ENCODE results near the gene SLC4A9.
A peak's percentile ranks its signal among the peaks of the same experiment; 100 is the strongest.

The SLC4A9 gene

DNA sequence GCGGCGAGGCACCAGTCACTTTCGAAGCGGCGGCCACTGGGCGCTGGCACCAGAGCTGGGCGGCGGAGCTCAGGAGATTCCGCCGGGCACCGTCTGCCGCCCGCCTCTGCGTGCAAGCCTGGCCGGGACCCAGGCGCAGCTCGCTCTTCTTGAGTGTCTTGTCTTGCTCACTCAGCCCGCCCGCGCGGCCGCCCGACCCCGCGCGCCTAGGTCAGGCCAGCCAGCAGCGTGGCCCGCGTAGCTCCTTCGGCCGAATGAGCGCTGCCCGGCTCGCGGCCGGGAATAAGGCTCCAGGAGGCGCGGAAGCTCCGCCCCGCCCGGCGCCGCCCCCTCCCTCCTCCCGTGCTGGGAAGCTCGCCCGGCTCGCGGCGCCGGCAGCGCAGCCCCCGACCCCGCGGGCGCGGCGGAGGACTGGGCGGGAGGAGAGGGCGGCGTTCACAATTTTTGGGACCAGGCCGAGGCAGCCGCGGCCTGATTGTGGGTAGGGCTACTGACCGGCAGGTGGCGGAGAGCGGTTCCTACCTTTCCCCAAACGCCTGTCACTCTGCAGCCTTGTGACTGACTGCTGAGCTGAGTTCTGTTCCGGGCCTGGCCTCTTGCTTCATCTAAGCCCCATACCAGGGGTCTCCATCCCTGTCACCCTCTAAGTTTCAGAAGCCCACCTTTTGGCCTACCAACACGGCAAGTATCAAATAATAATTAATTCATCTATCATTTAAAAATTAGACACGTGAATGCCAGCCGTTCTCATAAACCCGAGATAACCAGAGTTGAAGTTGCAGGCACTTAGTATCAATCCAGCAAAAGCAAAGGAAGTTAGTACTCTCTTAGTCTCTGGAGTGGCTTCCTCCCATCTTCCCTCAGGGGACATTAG, 13.4 kb upstream of the SLC4A9 start, which contains the start of gene HBEGF (continued):
- TF ChIP-seq ZNF645 (tag by site-specific recombination; IDR thresholded peaks at IDR 0.05), result no peak
- no peak for TF ChIP-seq ZNF580 (tag by site-specific recombination; IDR thresholded peaks at IDR 0.05)
- TF ChIP-seq ZSCAN30 (tag by site-specific recombination; IDR thresholded peaks at IDR 0.05), result peak; percentile 89
- TF ChIP-seq ZBTB48 (tag by site-specific recombination; IDR thresholded peaks at IDR 0.05), result no peak; the same call in 1 of the 2 replicates
- TF ChIP-seq, protein P1, sequence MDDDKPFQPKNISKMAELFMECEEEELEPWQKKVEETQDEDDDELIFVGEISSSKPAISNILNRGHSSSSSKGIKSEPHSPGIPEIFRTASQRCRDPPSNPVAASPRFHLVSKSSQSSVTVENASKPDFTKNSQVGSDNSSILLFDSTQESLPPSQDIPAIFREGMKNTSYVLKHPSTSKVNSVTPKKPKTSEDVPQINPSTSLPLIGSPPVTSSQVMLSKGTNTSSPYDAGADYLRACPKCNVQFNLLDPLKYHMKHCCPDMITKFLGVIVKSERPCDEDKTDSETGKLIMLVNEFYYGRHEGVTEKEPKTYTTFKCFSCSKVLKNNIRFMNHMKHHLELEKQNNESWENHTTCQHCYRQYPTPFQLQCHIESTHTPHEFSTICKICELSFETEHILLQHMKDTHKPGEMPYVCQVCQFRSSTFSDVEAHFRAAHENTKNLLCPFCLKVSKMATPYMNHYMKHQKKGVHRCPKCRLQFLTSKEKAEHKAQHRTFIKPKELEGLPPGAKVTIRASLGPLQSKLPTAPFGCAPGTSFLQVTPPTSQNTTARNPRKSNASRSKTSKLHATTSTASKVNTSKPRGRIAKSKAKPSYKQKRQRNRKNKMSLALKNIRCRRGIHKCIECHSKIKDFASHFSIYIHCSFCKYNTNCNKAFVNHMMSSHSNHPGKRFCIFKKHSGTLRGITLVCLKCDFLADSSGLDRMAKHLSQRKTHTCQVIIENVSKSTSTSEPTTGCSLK (tag by site-specific recombination; IDR thresholded peaks at IDR 0.05), result no peak
- TF ChIP-seq SP3 (tag by site-specific recombination; IDR thresholded peaks at IDR 0.05), result peak; percentile 51; the same call in 1 of the 2 replicates
- TF ChIP-seq PATZ1 (tag by site-specific recombination; IDR thresholded peaks at IDR 0.05), result peak; percentile 4
- no peak for TF ChIP-seq ZNF555 (tag by site-specific recombination; conservative IDR thresholded peaks at IDR 0.05)
- TF ChIP-seq BCL11A (tag by site-specific recombination; IDR thresholded peaks at IDR 0.05; ENCODE audit: low read depth), result no peak
- no peak for TF ChIP-seq ZNF114 (tag by site-specific recombination; IDR thresholded peaks at IDR 0.05)
- TF ChIP-seq GLI4 (tag by site-specific recombination; IDR thresholded peaks at IDR 0.05), result no peak
- TF ChIP-seq ZNF660 (tag by site-specific recombination; IDR thresholded peaks at IDR 0.05), result 0 out of 2 replicates have a peak, but pooled peaks have one; percentile 79
- TF ChIP-seq ZNF704 (tag by site-specific recombination; IDR thresholded peaks at IDR 0.05), result no peak
- TF ChIP-seq, protein P2, sequence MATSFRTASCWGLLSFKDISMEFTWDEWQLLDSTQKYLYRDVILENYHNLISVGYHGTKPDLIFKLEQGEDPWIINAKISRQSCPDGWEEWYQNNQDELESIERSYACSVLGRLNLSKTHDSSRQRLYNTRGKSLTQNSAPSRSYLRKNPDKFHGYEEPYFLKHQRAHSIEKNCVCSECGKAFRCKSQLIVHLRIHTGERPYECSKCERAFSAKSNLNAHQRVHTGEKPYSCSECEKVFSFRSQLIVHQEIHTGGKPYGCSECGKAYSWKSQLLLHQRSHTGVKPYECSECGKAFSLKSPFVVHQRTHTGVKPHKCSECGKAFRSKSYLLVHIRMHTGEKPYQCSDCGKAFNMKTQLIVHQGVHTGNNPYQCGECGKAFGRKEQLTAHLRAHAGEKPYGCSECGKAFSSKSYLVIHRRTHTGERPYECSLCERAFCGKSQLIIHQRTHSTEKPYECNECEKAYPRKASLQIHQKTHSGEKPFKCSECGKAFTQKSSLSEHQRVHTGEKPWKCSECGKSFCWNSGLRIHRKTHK (tag by site-specific recombination; IDR thresholded peaks at IDR 0.05), result no peak
- TF ChIP-seq ZNF48 (tag by site-specific recombination; IDR thresholded peaks at IDR 0.05), result no peak
- TF ChIP-seq ZNF843 (tag by site-specific recombination; IDR thresholded peaks at IDR 0.05), result peak; percentile 56; the same call in 1 of the 2 replicates
- TF ChIP-seq ZFP41 (tag by site-specific recombination; IDR thresholded peaks at IDR 0.05; ENCODE audit: borderline replicate concordance), result no peak
- no peak; the same call in 1 of the 2 replicates for TF ChIP-seq ZBTB7A (tag by site-specific recombination; IDR thresholded peaks at IDR 0.05; ENCODE audit: low read depth)
- TF ChIP-seq ELK4 (IDR thresholded peaks at IDR 0.05; ENCODE audit: borderline replicate concordance, low read depth, low read length), result no peak
- no peak for TF ChIP-seq ZNF146 (tag by site-specific recombination; IDR thresholded peaks at IDR 0.05)
- TF ChIP-seq RBAK (tag by site-specific recombination; IDR thresholded peaks at IDR 0.05), result no peak
- TF ChIP-seq ZBTB21 (tag by site-specific recombination; IDR thresholded peaks at IDR 0.05), result no peak
- peak; percentile 56 for TF ChIP-seq SP2 (tag by site-specific recombination; IDR thresholded peaks at IDR 0.05)
- TF ChIP-seq ZNF391 (tag by site-specific recombination; IDR thresholded peaks at IDR 0.05; ENCODE audit: borderline replicate concordance, low read depth), result peak; percentile 95
- TF ChIP-seq WT1 (tag by site-specific recombination; IDR thresholded peaks at IDR 0.05), result no peak
- no peak for TF ChIP-seq ZNF747 (tag by site-specific recombination; IDR thresholded peaks at IDR 0.05)
